Urinary bladder (tissue), 4 donors: ENCODE data around the gene DYSF. TPM values are rescaled to one million over a fixed set of nuclear protein-coding genes. Genes with fewer than 3 reads are reported as not detected.

ENCODE experiments used
- DNase-seq: peaks from one replicate; pipeline ENCODE4 v3.0.0-alpha.2; 2015; ENCODE audit errors: extremely low spot score
- H3K27ac ChIP-seq: one replicate; pipeline ENCODE4 v1.5.1; 2013; ENCODE audit warnings: low read depth, mild to moderate bottlenecking, moderate library complexity
- H3K36me3 ChIP-seq: one replicate; pipeline ENCODE4 v1.6.1; 2013; ENCODE audit warnings: mild to moderate bottlenecking, moderate library complexity; ENCODE audit not compliant: insufficient read depth
- H3K4me1 ChIP-seq: one replicate; pipeline ENCODE4 v1.6.1; 2013; ENCODE audit warnings: mild to moderate bottlenecking, moderate library complexity; ENCODE audit not compliant: insufficient read depth
- H3K4me3 ChIP-seq: one replicate; pipeline ENCODE4 v1.5.1; 2013; ENCODE audit warnings: low read depth, low read length
- WGBS: extraction: QIAGEN DNeasy Blood & Tissue Kit; methylation state at CpG from one replicate; pipeline ENCODE4 v1.1.7; 2013; 5-methylcytosine and 5-hydroxymethylcytosine counted together
- polyA plus RNA-seq: library from polyadenylated mRNA; stranded (reverse); fragments of 200-250 nt; gene quantifications from one replicate; pipeline ENCODE4 v1.2.3, GENCODE V29; 2013
- total RNA-seq: library from RNA; depleted of rRNA; stranded (reverse); fragments of >200 nt; gene quantifications from one replicate; pipeline ENCODE4 v1.2.3, GENCODE V29; 2014
- donor health status: healthy with polysubstance abuse.
- donor health status: healthy.

DYSF gene
- total and polyA plus RNA-seq, 2 donors = 19.0 to 22.9 TPM

GRCh38 chr2:71691747-71692441, 238.5 kb downstream of the DYSF start:
- no peaks in the 10 kb centered on the region for H3K36me3 ChIP-seq
- WGBS = 56% methylated on average over 24 of the region's 24 CpGs
- H3K4me1 ChIP-seq = no peaks in the 10 kb centered on the region
- H3K27ac ChIP-seq = no peak overlapping the region
- DNase-seq = no peak
- no peak overlapping the region for H3K4me3 ChIP-seq

GRCh38 chr2:71692621-71693277, 239.4 kb downstream of the DYSF start:
- DNase-seq = no peak
- Histone ChIP-seq H3K4me3 (no peak overlapping the region), H3K4me1 (no peaks in the 10 kb centered on the region), H3K27ac (no peak overlapping the region), H3K36me3 (no peaks in the 10 kb centered on the region)
- 81% methylated on average over 10 of the region's 10 CpGs for WGBS

- no peak overlapping the region for H3K4me3 ChIP-seq
- no peak for DNase-seq
- H3K4me1 ChIP-seq = no peaks in the 10 kb centered on the region
- no peaks in the 10 kb centered on the region for H3K36me3 ChIP-seq
- WGBS = 89% methylated on average over 19 of the region's 19 CpGs
- no peak overlapping the region for H3K27ac ChIP-seq
These were observed 240.2 kb downstream of the DYSF start for GRCh38 chr2:71693286-71694270.

- H3K36me3 ChIP-seq = no peaks in the 10 kb centered on the region
- H3K4me3 ChIP-seq = no peak overlapping the region
- no peak for DNase-seq
- H3K4me1 ChIP-seq = no peaks in the 10 kb centered on the region
- H3K27ac ChIP-seq = no peak overlapping the region
- WGBS = 88% methylated on average over 14 of the region's 14 CpGs
These were observed 241.3 kb downstream of the DYSF start for GRCh38 chr2:71694501-71695234.

- Histone ChIP-seq H3K4me3 (no peak overlapping the region), H3K36me3 (no peaks in the 10 kb centered on the region), H3K4me1 (no peaks in the 10 kb centered on the region), H3K27ac (no peak overlapping the region)
- no peak for DNase-seq
- 85% methylated on average over 13 of the region's 13 CpGs for WGBS
These were observed 242.1 kb downstream of the DYSF start for GRCh38 chr2:71695235-71696120.

GRCh38 chr2:71696381-71696780, 243.0 kb downstream of the DYSF start:
- no peaks in the 10 kb centered on the region for H3K36me3 ChIP-seq
- no peak overlapping the region for H3K4me3 ChIP-seq
- WGBS = 53% methylated on average over 8 of the region's 8 CpGs
- no peak overlapping the region for H3K27ac ChIP-seq
- H3K4me1 ChIP-seq = no peaks in the 10 kb centered on the region
- no peak for DNase-seq

GRCh38 chr2:71697106-71698004, 244.0 kb downstream of the DYSF start:
- no peaks in the 10 kb centered on the region for H3K36me3 ChIP-seq
- H3K4me3 ChIP-seq = no peak overlapping the region
- 90% methylated on average over 14 of the region's 14 CpGs for WGBS
- no peaks in the 10 kb centered on the region for H3K4me1 ChIP-seq
- no peak for DNase-seq
- H3K27ac ChIP-seq = no peak overlapping the region

- no peak overlapping the region for H3K4me3 ChIP-seq
- no peaks in the 10 kb centered on the region for H3K36me3 ChIP-seq
- no peak for DNase-seq
- 88% methylated on average over 6 of the region's 6 CpGs for WGBS
- H3K27ac ChIP-seq = no peak overlapping the region
- no peaks in the 10 kb centered on the region for H3K4me1 ChIP-seq
These were observed 246.1 kb downstream of the DYSF start for GRCh38 chr2:71699428-71699827.

GRCh38 chr2:71700041-71700657, 246.8 kb downstream of the DYSF start:
- H3K27ac ChIP-seq = no peak overlapping the region
- H3K36me3 ChIP-seq = no peaks in the 10 kb centered on the region
- H3K4me1 ChIP-seq = no peaks in the 10 kb centered on the region
- no peak for DNase-seq
- 78% methylated on average over 11 of the region's 11 CpGs for WGBS
- H3K4me3 ChIP-seq = no peak overlapping the region

GRCh38 chr2:71700658-71701397, 247.5 kb downstream of the DYSF start:
- Histone ChIP-seq H3K4me3 (no peak overlapping the region), H3K4me1 (no peaks in the 10 kb centered on the region), H3K36me3 (no peaks in the 10 kb centered on the region), H3K27ac (no peak overlapping the region)
- 44% methylated on average over 21 of the region's 21 CpGs for WGBS
- no peak for DNase-seq
